ENCODE results near the gene MBD3.
"Not testable (repeated sequence)": the region's sequence is repeated elsewhere in the genome, so short reads cannot be mapped to it uniquely, and the experiment has no call there.

Gene MBD3

GRCh38 chr19:1592755-1593500 is at the start of gene MBD3:
Gene MBD3 (minus strand): TSS chr19:1592865. CDS start chr19:1592631, 234 bp downstream.
- DNase-seq (ENCODE audit: extremely low spot score) = peak; percentile 96
- POLR2A ChIA-PET = interaction anchor here (0.6 to 2.5 kb wide), 12 partner anchors 9 to 314 kb away, joined by 3 to 28 read pairs (median 4); partner anchors contain the start of gene UQCR11
- CTCF ChIA-PET = no interaction called here
- no peak for TF ChIP-seq SP1 (IDR thresholded peaks at IDR 0.05)
- TF ChIP-seq, protein P1, sequence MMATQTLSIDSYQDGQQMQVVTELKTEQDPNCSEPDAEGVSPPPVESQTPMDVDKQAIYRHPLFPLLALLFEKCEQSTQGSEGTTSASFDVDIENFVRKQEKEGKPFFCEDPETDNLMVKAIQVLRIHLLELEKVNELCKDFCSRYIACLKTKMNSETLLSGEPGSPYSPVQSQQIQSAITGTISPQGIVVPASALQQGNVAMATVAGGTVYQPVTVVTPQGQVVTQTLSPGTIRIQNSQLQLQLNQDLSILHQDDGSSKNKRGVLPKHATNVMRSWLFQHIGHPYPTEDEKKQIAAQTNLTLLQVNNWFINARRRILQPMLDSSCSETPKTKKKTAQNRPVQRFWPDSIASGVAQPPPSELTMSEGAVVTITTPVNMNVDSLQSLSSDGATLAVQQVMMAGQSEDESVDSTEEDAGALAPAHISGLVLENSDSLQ (IDR thresholded peaks at IDR 0.05) = peak; percentile 73

DNA sequence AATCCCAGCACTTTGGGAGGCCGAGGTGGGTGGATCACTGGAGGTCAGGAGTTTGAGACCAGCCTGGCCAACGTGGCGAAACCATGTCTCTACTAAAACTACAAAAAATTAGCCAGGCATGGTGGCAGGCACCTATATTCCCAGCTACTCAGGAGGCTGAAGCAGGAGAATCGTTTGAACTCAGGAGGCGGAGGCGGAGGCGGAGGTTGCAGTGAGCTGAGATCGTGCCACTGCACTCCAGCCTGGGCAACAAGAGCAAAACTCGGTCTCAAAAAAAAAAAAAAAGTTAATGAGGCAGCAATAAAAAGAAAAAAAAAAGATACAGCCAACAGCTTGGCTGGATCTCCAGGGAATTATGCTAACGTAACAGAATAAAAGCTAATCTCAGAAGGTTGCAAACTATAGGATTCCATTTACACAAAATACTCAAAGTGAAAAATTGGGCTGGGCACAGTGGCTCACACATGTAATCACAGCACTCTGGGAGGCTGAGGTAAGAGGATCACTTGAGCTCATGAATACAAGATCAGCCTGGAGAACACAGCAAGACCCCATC is 48.3 kb upstream of the MBD3 start:
- DNase-seq (ENCODE audit: extremely low spot score); CTCF ChIA-PET: not testable (repeated sequence)
- peak; percentile 67; the same call in 1 of the 2 replicates for TF ChIP-seq ZNF384 (IDR thresholded peaks at IDR 0.05)
- POLR2A ChIA-PET = interaction anchor here (1.1 kb wide), 1 partner anchor 12 kb away, joined by 3 read pairs; the partner anchor contains the start of gene TCF3

- POLR2A ChIA-PET = no interaction called here
- no peak for TF ChIP-seq FOXK2 (IDR thresholded peaks at IDR 0.05)
- TF ChIP-seq HDGF (IDR thresholded peaks at IDR 0.05; ENCODE audit: borderline replicate concordance) = no peak
- TF ChIP-seq BHLHE40 (IDR thresholded peaks at IDR 0.05; ENCODE audit: borderline replicate concordance) = no peak
- no peak for TF ChIP-seq ELF4 (IDR thresholded peaks at IDR 0.05)
- TF ChIP-seq FOXM1 (IDR thresholded peaks at IDR 0.05; ENCODE audit: borderline replicate concordance) = no peak
- no peak for TF ChIP-seq FOXA1 (IDR thresholded peaks at IDR 0.05)
- TF ChIP-seq ZNF384 (IDR thresholded peaks at IDR 0.05) = no peak
- TF ChIP-seq CTBP1 (IDR thresholded peaks at IDR 0.05; ENCODE audit: borderline replicate concordance) = no peak
- TF ChIP-seq LEF1 (IDR thresholded peaks at IDR 0.05; ENCODE audit: borderline replicate concordance) = no peak
- no peak for TF ChIP-seq TARDBP (IDR thresholded peaks at IDR 0.05)
- CTCF ChIA-PET = no interaction called here
- no peak for DNase-seq (ENCODE audit: extremely low spot score)
Observed at GRCh38 chr19:1636325-1637236, 43.9 kb upstream of the MBD3 start.

GRCh38 chr19:1634938-1635243 is 42.2 kb upstream of the MBD3 start:
- no peak for DNase-seq (ENCODE audit: extremely low spot score)
- POLR2A ChIA-PET = no interaction called here
- CTCF ChIA-PET = no interaction called here
- TF ChIP-seq NFRKB (IDR thresholded peaks at IDR 0.05) (no peak), L3MBTL2 (conservative IDR thresholded peaks at IDR 0.05) (no peak), ELF4 (IDR thresholded peaks at IDR 0.05) (no peak), FOXM1 (IDR thresholded peaks at IDR 0.05; ENCODE audit: borderline replicate concordance) (no peak), ZNF384 (IDR thresholded peaks at IDR 0.05) (no peak), TARDBP (IDR thresholded peaks at IDR 0.05) (no peak), FOXA1 (IDR thresholded peaks at IDR 0.05) (no peak), HDGF (IDR thresholded peaks at IDR 0.05; ENCODE audit: borderline replicate concordance) (no peak), SUZ12 (IDR thresholded peaks at IDR 0.05) (no peak), ARNT (IDR thresholded peaks at IDR 0.05) (no peak), BHLHE40 (IDR thresholded peaks at IDR 0.05; ENCODE audit: borderline replicate concordance) (no peak), FOXK2 (IDR thresholded peaks at IDR 0.05) (no peak), LEF1 (IDR thresholded peaks at IDR 0.05; ENCODE audit: borderline replicate concordance) (no peak), CTBP1 (IDR thresholded peaks at IDR 0.05; ENCODE audit: borderline replicate concordance) (no peak), SP1 (IDR thresholded peaks at IDR 0.05) (no peak)
- TF ChIP-seq, protein P1 (IDR thresholded peaks at IDR 0.05) = no peak

GRCh38 chr19:1634242-1634937 is 41.7 kb upstream of the MBD3 start:
- DNase-seq (ENCODE audit: extremely low spot score) = no peak
- ChIA-PET CTCF (no interaction called here), POLR2A (no interaction called here)
- TF ChIP-seq SP1 (IDR thresholded peaks at IDR 0.05) (no peak), CTBP1 (IDR thresholded peaks at IDR 0.05; ENCODE audit: borderline replicate concordance) (no peak), FOXM1 (IDR thresholded peaks at IDR 0.05; ENCODE audit: borderline replicate concordance) (no peak), ELF4 (IDR thresholded peaks at IDR 0.05) (no peak), ZNF384 (IDR thresholded peaks at IDR 0.05) (no peak), TARDBP (IDR thresholded peaks at IDR 0.05) (no peak), NFRKB (IDR thresholded peaks at IDR 0.05) (no peak), L3MBTL2 (conservative IDR thresholded peaks at IDR 0.05) (no peak), FOXA1 (IDR thresholded peaks at IDR 0.05) (no peak), LEF1 (IDR thresholded peaks at IDR 0.05; ENCODE audit: borderline replicate concordance) (no peak), ARNT (IDR thresholded peaks at IDR 0.05) (no peak), BHLHE40 (IDR thresholded peaks at IDR 0.05; ENCODE audit: borderline replicate concordance) (no peak), FOXK2 (IDR thresholded peaks at IDR 0.05) (no peak), HDGF (IDR thresholded peaks at IDR 0.05; ENCODE audit: borderline replicate concordance) (no peak), SUZ12 (IDR thresholded peaks at IDR 0.05) (no peak)
- TF ChIP-seq, protein P1 (IDR thresholded peaks at IDR 0.05) = no peak
